Body of pancreas (tissue), 4 donors: ENCODE data around the gene SLC48A1.

Experiments
- POLR2A ChIP-seq, 3 donors: fragments of 450-650 bp; IDR thresholded peaks; one replicate each; pipeline ENCODE4 v1.6.1; 2016; ENCODE audit warnings: antibody characterized with exemption in 3 of 3, mild to moderate bottlenecking in 2 of 3
- TF ChIP-seq, protein P1 (sequence below), 7 experiments: fragments of 450-650 bp in 4 of 7; fragments of 200-600 bp in 3 of 7; sonication (generic) in 3 of 7; IDR thresholded peaks; one replicate each; pipeline ENCODE4 v1.5.1; 2016 to 2019; ENCODE audit warnings: antibody characterized with exemption in 7 of 7

- no peak for TF ChIP-seq POLR2A (IDR thresholded peaks at IDR 0.05)
- TF ChIP-seq, protein P1, sequence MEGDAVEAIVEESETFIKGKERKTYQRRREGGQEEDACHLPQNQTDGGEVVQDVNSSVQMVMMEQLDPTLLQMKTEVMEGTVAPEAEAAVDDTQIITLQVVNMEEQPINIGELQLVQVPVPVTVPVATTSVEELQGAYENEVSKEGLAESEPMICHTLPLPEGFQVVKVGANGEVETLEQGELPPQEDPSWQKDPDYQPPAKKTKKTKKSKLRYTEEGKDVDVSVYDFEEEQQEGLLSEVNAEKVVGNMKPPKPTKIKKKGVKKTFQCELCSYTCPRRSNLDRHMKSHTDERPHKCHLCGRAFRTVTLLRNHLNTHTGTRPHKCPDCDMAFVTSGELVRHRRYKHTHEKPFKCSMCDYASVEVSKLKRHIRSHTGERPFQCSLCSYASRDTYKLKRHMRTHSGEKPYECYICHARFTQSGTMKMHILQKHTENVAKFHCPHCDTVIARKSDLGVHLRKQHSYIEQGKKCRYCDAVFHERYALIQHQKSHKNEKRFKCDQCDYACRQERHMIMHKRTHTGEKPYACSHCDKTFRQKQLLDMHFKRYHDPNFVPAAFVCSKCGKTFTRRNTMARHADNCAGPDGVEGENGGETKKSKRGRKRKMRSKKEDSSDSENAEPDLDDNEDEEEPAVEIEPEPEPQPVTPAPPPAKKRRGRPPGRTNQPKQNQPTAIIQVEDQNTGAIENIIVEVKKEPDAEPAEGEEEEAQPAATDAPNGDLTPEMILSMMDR (IDR thresholded peaks at IDR 0.05), result no peak
Measured at GRCh38 chr12:47746073-47746472, 27.0 kb upstream of the SLC48A1 start.
